ENCODE results near the gene ATP13A3.

DNA sequence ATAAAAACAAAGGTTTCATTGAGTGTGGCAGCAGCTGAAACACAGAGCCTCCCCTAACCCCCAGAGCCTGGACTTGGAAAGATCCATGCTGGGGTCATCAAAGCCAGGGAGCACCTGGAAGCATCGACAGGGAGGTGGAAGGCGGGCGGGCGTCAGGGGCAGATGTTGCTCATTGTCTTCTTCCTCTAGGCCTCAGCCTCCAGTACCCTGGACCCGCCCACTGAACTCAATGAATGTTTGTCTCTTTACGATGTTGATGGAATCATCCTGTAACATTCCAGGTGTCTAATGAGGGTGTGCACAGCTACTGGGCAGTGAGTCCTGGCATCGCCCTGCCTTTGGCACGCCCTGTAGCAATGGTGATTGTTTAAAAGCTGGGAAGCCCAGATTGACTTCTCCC lies 97.5 kb downstream of the ATP13A3 start:
- TF ChIP-seq ARNT (IDR thresholded peaks at IDR 0.05) = no peak
- TF ChIP-seq BHLHE40 (IDR thresholded peaks at IDR 0.05; ENCODE audit: borderline replicate concordance) = no peak
- no peak for TF ChIP-seq TARDBP (IDR thresholded peaks at IDR 0.05)
- TF ChIP-seq FOXK2 (IDR thresholded peaks at IDR 0.05) = no peak
- TF ChIP-seq ELF4 (IDR thresholded peaks at IDR 0.05) = no peak
- TF ChIP-seq FOXA1 (IDR thresholded peaks at IDR 0.05) = no peak
- no peak for TF ChIP-seq SUZ12 (IDR thresholded peaks at IDR 0.05)
- no peak for TF ChIP-seq CTBP1 (IDR thresholded peaks at IDR 0.05; ENCODE audit: borderline replicate concordance)
- no peak for TF ChIP-seq SP1 (IDR thresholded peaks at IDR 0.05)
- no peak for TF ChIP-seq L3MBTL2 (conservative IDR thresholded peaks at IDR 0.05)
- no peak for TF ChIP-seq FOXM1 (IDR thresholded peaks at IDR 0.05; ENCODE audit: borderline replicate concordance)
- no peak for TF ChIP-seq ZNF384 (IDR thresholded peaks at IDR 0.05)

Measured in HEK293T (cell line).